Common myeloid progenitor, CD34-positive (primary cell): Measurements from ENCODE around the gene KIAA1549.

Source experiments
- CTCF ChIA-PET: fragments of 350-600 bp; sonication (Branson Sonifier 250); formaldehyde crosslinking; loops from one replicate; lab custom pipeline; 2021; ENCODE audit warnings: antibody characterized with exemption; lab: Charles Lee
- POLR2A ChIA-PET: fragments of 350-600 bp; sonication (Branson Sonifier 250); formaldehyde crosslinking; loops from one replicate; lab custom pipeline; 2021; ENCODE audit warnings: antibody characterized with exemption; lab: Charles Lee
- DNase-seq, 3 donors: peaks; one replicate each; pipeline versions ENCODE4 v3.0.0 to v3.0.0-alpha.2; 2013
- H3K27ac ChIP-seq, 2 experiments: 1 replicate in 1 of 2; 2 replicates in 1 of 2; pipeline ENCODE4 v1.7.0; 2013; ENCODE audit warnings: inconsistent platforms in 2 of 2, low read length in 2 of 2, mild to moderate bottlenecking in 2 of 2, low read depth in 1 of 2, moderate library complexity in 1 of 2; ENCODE audit not compliant: severe bottlenecking in 2 of 2, insufficient read depth in 1 of 2, poor library complexity in 1 of 2
- H3K27me3 ChIP-seq, 5 experiments: replicated peaks in 2 of 5; 1 replicate in 3 of 5; 2 replicates in 2 of 5; pipeline versions ENCODE4 v1.6.1 to v1.7.0; 2013; ENCODE audit warnings: low read length in 4 of 5, mild to moderate bottlenecking in 2 of 5, moderate library complexity in 2 of 5, inconsistent platforms in 1 of 5; ENCODE audit not compliant: insufficient read depth in 5 of 5, control insufficient read depth in 4 of 5
- H3K36me3 ChIP-seq, 4 experiments: 1 replicate in 2 of 4; 2 replicates in 2 of 4; pipeline versions ENCODE4 v1.6.1 to v1.7.0; 2013; ENCODE audit warnings: low read length in 3 of 4, control low read depth in 1 of 4, mild to moderate bottlenecking in 1 of 4; ENCODE audit not compliant: control insufficient read depth in 4 of 4, insufficient read depth in 4 of 4
- H3K4me1 ChIP-seq, 4 experiments: 1 replicate in 3 of 4; 2 replicates in 1 of 4; pipeline versions ENCODE4 v1.6.1 to v1.7.1; 2013; ENCODE audit warnings: low read length in 3 of 4, mild to moderate bottlenecking in 3 of 4, control low read depth in 1 of 4, inconsistent platforms in 1 of 4, moderate library complexity in 1 of 4; ENCODE audit not compliant: control insufficient read depth in 4 of 4, insufficient read depth in 4 of 4; ENCODE audit errors: control extremely low read depth in 1 of 4
- H3K4me3 ChIP-seq, 7 experiments: 1 replicate in 4 of 7; 2 replicates in 3 of 7; pipeline versions ENCODE4 v1.5.1 to v1.7.0; 2013; ENCODE audit warnings: mild to moderate bottlenecking in 7 of 7, low read length in 6 of 7, moderate library complexity in 6 of 7, inconsistent platforms in 2 of 7, low read depth in 2 of 7, control low read depth in 1 of 7; ENCODE audit not compliant: insufficient read depth in 4 of 7, control insufficient read depth in 1 of 7; ENCODE audit errors: extremely low read depth in 1 of 7
- H3K9me3 ChIP-seq, 5 experiments: 1 replicate in 4 of 5; 2 replicates in 1 of 5; pipeline versions ENCODE4 v1.6.1 to v1.7.1; 2013; ENCODE audit warnings: low read length in 4 of 5, mild to moderate bottlenecking in 2 of 5, inconsistent platforms in 1 of 5, low read depth in 1 of 5, moderate library complexity in 1 of 5; ENCODE audit not compliant: control insufficient read depth in 4 of 5, insufficient read depth in 2 of 5; ENCODE audit errors: control extremely low read depth in 1 of 5
- WGBS: methylation state at CpG from one replicate; pipeline ENCODE4 v1.1.5; 2013; ENCODE audit not compliant: insufficient coverage; 5-methylcytosine and 5-hydroxymethylcytosine counted together

KIAA1549 gene

GRCh38 chr7:138964624-138965436 is 16.4 kb downstream of the KIAA1549 start:
- POLR2A ChIA-PET, result no interaction called here
- DNase-seq, result no peak
- Histone ChIP-seq H3K36me3 (no peaks in the 10 kb centered on the region), H3K27ac (no peak overlapping the region), H3K9me3 (no peaks in the 10 kb centered on the region), H3K4me3 (no peak overlapping the region), H3K4me1 (peaks cover 0 to 18% (median 15%) of the 10 kb centered on the region in 4 experiments), H3K27me3 (no peaks in the 10 kb centered on the region)
- CTCF ChIA-PET, result no interaction called here
- 88% methylated on average over 8 of the region's 15 CpGs for WGBS

DNA sequence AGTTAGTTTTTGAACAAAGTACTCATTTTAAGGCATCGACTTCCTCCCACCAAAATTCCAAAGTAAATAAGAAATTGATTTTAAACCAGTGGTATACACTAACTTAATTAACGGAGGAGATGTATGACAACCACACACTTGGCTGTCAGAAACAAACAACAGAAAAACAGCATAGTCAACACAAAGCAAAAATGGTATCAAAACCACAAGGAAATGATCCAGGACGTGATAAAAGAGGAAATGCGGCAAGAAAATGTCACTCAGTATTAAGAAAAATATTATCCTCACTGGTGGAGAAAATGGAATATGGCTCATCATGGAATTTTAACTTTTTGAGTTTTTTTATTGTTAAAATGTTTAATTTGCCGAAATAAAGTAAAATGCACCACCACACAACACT is 17.5 kb downstream of the KIAA1549 start:
- WGBS, result 0% methylated on average over 1 of the region's 5 CpGs
- POLR2A ChIA-PET, result no interaction called here
- H3K9me3 ChIP-seq, result no peaks in the 10 kb centered on the region
- peak; percentile 25 to 76 (median 59) for DNase-seq
- H3K4me3 ChIP-seq, result no peak overlapping the region
- CTCF ChIA-PET, result no interaction called here
- H3K36me3 ChIP-seq, result no peaks in the 10 kb centered on the region
- no peak overlapping the region for H3K27ac ChIP-seq
- H3K27me3 ChIP-seq, result no peaks in the 10 kb centered on the region
- H3K4me1 ChIP-seq, result peaks cover 0 to 18% (median 15%) of the 10 kb centered on the region in 4 experiments

GRCh38 chr7:138962561-138963270 is 18.5 kb downstream of the KIAA1549 start:
- Histone ChIP-seq H3K4me1 (peaks cover 0 to 18% (median 15%) of the 10 kb centered on the region in 4 experiments), H3K9me3 (no peaks in the 10 kb centered on the region), H3K27me3 (no peaks in the 10 kb centered on the region), H3K36me3 (no peaks in the 10 kb centered on the region), H3K27ac (no peak overlapping the region), H3K4me3 (peak overlapping the region in 1 of 7 experiments; percentile 24)
- ChIA-PET CTCF (interaction anchor here (0.8 to 1.2 kb wide), 3 partner anchors 18 to 76 kb away, joined by 3 to 4 read pairs (median 3); no protein-coding TSS in a partner anchor), POLR2A (no interaction called here)
- WGBS, result 60% methylated on average over 9 of the region's 10 CpGs
- peak; percentile 8 to 49 (median 36) for DNase-seq

GRCh38 chr7:138961159-138961558 is 20.0 kb downstream of the KIAA1549 start:
- no peak for DNase-seq
- Histone ChIP-seq H3K4me1 (peaks cover 0 to 18% (median 15%) of the 10 kb centered on the region in 4 experiments), H3K36me3 (no peaks in the 10 kb centered on the region), H3K27me3 (no peaks in the 10 kb centered on the region), H3K9me3 (no peaks in the 10 kb centered on the region), H3K27ac (no peak overlapping the region), H3K4me3 (no peak overlapping the region)
- 77% methylated on average over 8 of the region's 8 CpGs for whole genome bisulfite sequencing
- ChIA-PET POLR2A (no interaction called here), CTCF (no interaction called here)

DNA sequence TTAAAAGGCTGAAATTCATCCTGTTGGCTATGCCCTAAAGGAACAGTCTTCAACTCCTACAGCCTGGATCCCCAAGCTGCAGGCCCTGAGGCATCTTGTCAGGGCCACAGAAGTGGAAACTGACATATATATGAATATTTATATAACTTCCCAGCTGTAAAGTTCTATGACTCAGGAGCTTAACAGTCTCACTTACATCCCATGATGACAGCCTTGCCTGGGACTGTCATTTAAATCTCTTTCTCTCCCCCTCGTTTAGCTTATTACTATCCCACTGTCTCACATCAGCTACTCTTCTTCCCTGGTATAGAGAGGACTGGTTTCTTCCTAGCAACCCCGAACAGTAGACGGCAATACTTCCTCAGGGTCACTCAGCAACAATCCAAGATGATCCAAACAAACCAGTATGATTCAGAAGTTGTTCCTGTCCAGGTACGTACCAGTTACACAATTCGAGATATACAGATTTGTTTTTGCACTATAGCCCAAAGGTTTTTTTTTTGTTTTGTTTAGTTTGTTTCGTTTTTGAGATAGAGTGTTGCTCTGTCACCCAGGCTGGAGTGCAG is 22.7 kb downstream of the KIAA1549 start:
- Histone ChIP-seq H3K4me3 (no peak overlapping the region), H3K9me3 (no peaks in the 10 kb centered on the region), H3K4me1 (peaks cover 0 to 13% (median 9%) of the 10 kb centered on the region in 4 experiments), H3K27ac (no peak overlapping the region), H3K36me3 (no peaks in the 10 kb centered on the region), H3K27me3 (no peaks in the 10 kb centered on the region)
- ChIA-PET POLR2A (no interaction called here), CTCF (interaction anchor here (1.0 kb wide), 1 partner anchor 15 kb away, joined by 3 read pairs; no protein-coding TSS in a partner anchor)
- WGBS, result 97% methylated on average over 5 of the region's 6 CpGs
- no peak for DNase-seq

- Histone ChIP-seq H3K27ac (no peak overlapping the region), H3K9me3 (no peaks in the 10 kb centered on the region), H3K4me1 (peaks cover 0 to 7% (median 3%) of the 10 kb centered on the region in 4 experiments), H3K4me3 (no peak overlapping the region), H3K36me3 (no peaks in the 10 kb centered on the region), H3K27me3 (no peaks in the 10 kb centered on the region)
- 95% methylated on average over 14 of the region's 16 CpGs for WGBS
- no peak for DNase-seq
- CTCF ChIA-PET, result interaction anchor here (1.0 kb wide), 1 partner anchor 16 kb away, joined by 3 read pairs; no protein-coding TSS in a partner anchor
- POLR2A ChIA-PET, result no interaction called here
Observed at GRCh38 chr7:138957753-138958390, 23.3 kb downstream of the KIAA1549 start.
